ENCODE data around the gene KRT2.

The KRT2 gene

GRCh38 chr12:52662093-52662917 lies 10.3 kb upstream of the KRT2 start:
- no peak for DNase-seq

GRCh38 chr12:52661668-52662067 lies 9.7 kb upstream of the KRT2 start:
- no peak for DNase-seq

- DNase-seq, result no peak
Observed at GRCh38 chr12:52660934-52661499, 9.0 kb upstream of the KRT2 start.

- no peak for DNase-seq
Observed at GRCh38 chr12:52659951-52660350, 7.9 kb upstream of the KRT2 start.

GRCh38 chr12:52659395-52659794 lies 7.4 kb upstream of the KRT2 start:
- no peak for DNase-seq

DNA sequence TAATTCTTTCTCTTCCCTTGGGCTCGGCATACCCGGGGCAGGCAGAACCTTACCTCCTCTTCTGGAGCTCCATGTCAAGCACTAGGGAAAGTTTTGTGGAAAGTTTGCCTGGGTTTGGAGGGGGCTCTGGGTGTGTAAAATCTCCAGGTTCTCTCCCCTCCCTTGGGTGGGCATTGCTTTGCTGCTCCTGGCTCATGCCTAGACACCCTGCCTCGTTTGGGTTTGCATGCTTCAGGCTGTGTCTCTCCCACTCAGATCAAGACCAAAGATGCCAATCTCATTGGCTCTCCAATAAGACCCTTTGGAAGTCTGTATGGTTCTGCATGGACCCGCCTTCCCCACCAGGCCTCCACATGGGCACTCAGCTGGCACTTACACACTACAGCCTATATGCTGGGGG lies 6.2 kb upstream of the KRT2 start:
- no peak for DNase-seq

DNA sequence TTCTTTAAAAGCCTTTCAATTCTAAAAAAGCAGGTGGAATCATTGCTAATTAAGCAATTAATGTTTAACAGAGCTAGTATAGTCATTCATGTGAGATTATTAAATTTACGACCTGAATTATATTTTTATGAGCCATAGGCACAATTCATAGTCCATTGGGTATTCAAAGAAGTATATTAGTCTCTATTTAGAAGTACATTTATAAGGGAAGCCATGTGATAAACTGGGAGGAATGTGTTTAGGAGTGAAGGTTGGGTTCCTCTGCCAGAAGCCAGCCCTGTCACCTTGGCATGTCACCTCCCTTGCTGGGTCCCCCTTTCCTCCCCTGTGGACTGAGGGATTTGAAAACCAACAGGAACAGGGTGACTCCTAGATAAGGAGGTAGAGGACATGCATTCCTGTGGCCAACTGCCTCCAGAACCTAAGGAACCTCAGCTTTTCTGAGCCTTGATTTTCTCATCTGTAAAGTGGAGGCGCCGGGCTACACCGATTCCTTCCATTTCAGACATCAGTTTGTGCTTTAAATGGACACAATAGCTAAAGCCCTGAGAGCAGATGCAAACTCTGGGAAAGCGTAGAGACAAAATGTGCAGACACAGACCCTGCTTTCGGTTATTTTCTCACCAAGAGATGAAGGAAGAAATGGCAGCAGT lies 5.4 kb upstream of the KRT2 start:
- DNase-seq, result no peak

GRCh38 chr12:52656616-52657015 lies 4.6 kb upstream of the KRT2 start:
- DNase-seq, result no peak

- DNase-seq, result no peak
Observed at GRCh38 chr12:52655720-52656124, 3.7 kb upstream of the KRT2 start.

GRCh38 chr12:52655251-52655650 lies 3.2 kb upstream of the KRT2 start:
- no peak for DNase-seq

DNA sequence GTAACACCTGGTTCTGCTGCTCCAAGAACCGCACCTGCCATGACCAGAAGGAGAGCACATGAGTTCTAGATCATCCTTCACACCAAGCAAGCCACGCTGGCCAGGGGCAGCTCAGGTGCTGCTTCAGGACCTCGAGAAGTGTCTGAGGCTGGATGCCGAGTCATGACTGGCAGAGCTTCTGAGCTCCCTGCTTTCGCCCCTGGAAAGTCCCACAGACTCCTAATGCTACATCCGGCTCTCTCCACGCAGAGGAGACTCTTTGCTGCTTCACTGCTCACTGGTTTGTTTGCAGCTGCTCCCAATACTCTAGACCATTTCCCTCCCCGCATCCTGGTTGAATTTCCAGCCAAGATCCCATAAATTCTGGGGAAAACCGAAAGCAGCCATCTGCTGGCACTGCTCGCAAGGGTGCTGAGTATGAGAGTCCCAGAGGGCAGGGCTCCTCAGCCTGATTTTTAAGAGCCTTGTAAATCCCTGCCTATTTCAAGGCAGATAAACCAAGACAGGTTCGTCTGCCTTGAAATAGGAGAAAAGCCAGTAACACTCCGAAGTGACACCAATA lies 1.4 kb downstream of the KRT2 start:
- no peak for DNase-seq

DNA sequence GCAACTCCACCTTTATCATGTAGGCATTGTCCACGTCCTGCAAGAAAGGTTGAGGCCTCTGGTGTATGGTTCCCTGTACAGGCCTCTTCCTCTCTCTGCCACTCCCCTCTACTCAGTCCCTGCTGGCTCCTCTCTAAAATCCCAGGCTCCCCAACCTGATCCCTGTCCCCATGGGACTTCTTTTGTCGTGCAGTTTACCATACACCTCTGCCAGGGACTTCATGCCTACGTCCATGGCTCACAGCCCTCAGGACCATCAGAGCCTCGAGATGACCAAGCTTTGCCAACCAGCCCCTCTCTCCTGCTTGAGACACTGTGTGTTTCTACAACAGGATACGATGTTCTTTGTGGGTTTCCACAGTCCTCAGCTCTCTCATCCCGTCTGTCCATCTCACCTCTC lies 2.9 kb downstream of the KRT2 start:
- no peak for DNase-seq

GRCh38 chr12:52648012-52648550 lies 3.9 kb downstream of the KRT2 start:
- no peak for DNase-seq

DNA sequence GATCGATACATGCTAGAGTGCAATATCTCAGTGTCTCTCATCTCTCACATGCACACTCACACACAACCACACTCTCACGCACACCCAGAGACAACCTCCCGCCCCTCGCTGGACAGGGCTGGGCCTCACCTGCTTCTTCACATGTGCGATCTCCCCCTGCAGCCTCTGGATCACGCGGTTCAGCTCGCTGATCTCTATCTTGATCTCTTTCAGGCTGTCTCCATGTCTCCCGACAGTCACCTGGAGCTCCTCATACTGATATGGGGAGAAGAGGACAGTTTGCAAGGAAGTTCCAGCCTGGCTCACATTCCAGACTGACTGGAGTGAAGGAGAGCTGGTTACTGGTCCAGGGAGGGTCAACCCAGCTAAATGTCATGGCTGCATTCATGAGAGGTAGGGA lies 4.4 kb downstream of the KRT2 start:
- DNase-seq, result no peak

- DNase-seq, result no peak
Observed at GRCh38 chr12:52646613-52647012, 5.4 kb downstream of the KRT2 start.

GRCh38 chr12:52645982-52646381 lies 6.0 kb downstream of the KRT2 start:
- no peak for DNase-seq

DNA sequence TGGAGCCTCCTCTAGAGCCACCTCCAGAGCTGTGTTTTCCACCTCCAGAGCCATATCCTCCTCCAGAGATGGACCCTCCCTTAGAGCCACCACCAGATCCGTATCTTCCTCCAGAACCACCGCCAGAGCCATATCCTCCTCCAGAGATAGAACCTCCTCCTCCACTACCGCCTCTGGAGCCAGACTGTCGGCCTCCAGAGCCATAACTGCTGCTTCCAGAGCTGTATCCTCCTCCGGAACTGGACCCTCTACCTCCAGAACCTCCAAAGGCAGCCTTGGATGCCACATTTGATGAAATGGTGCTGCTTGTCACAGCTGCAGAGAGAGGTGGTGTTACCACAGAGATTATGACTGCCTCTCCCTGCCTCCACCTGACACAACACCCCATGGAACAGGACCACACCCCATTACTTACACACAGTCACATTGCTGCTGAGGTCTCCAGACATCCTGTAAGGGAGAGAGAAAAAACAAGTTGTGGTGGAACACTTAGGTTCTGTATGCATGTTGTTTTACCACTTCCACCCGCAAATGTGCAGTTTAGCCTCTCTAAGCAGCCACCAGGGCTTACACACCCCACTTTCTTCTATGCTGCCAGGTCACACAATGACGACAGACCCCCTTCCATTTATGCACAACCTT lies 6.8 kb downstream of the KRT2 start:
- DNase-seq, result peak; percentile 67

DNA sequence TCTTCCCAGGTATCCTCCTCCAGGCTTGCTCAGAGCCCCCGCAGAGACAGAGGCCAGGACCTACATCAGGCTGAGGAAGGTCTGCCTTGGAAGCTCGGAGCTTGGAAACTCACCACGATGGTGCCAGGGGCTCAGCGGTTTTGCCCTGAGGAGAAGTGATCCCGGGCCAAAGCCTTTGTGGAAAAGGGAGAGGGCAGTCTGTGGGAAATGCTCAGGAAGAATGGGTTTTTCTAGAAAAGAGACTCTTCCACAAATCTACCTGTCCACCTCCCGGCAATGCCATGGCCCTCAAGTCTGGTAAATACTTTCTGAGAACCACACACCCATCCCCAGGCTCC lies 8.0 kb downstream of the KRT2 start:
- no peak for DNase-seq

DNA sequence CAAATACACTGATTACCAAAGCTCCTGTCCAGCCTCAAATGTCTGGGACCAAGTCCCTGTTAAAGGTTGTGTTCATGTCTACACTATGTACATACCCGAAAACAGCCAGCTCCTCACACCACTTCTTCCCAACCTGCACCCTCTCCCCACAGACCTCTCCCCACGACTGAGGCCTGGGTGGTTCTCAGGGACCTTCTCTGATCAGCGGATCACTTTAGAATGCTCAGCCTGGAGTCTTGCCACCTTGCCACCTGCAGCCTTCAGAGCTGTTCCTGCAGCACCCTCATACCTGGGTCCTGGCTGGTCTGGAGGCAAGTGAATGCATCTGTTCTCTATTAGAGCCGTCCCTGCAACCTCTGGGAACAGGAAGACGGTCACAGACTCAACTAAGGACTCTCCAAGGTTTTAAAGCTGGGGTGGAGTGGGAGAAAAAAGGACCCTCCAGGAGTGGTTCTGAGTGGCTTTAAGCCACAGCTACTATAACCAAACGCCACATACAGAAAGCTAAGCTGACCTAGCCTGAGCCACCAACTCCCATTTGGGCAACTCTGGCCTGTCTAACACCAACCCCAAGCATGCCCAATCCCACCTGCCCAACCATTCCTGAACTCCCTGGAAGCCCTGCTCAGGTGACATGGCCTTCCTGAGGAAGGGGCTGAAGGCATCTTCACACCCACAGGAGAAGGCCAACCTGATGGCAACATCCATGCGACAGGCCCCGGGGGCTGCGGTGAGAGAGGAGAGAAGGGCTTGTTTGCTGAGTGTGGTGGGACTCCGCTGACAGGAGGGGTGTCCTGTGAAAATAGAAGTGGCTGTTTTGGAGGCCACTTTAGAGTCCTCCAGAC lies 8.6 kb downstream of the KRT2 start:
- DNase-seq, result no peak

GRCh38 chr12:52641468-52641867 lies 10.5 kb downstream of the KRT2 start:
- DNase-seq, result no peak

DNA sequence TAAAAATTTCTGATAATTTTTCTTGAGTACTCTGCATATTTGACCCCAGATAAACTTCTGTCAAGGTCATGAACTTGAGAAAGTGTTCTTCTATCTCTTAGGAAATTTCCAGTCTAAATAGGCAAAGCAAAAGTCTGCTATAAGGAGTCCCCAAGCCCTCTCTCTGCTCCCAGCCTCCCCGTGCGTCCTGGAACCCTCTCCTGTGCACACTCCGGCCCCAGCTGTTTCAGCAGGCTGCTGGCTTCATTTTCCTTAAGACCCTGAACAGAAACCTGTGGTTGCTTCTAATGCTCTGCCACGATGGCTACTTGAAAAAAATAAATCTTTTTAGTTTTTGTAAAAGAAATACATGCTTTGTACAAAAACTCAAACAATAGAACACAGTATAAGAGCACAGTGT lies 14.7 kb downstream of the KRT2 start:
- no peak for DNase-seq

DNA sequence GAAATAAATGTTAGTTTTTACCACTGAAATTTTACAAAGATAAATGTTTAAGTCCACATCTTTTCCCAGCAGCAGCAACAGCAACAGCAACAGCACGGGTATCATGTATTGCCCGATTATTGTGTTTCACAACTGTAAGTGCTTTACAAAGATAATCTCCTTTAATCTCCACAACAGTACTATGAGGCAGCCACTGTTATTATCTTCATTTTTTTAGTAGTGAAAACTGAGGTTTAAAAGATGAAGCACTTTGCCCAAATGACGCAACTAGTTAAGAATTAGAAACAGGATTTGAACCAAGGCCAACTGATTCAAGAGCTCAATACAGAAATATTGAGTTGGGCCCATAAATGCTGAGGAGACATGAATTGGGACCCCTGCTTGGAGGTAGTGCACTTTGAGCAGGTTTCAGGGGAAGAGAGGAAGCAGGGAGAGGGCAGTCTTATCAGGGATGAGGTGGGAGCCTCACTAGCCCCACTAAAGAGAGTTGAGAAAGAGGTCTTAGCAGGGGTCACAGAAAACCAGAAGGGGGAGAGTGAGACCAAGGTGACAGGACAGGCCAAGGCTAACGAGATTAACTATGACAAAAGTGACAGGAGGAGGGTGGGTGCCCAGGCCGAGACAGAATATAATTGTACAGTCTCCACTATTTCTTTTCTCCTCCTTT lies 15.3 kb downstream of the KRT2 start:
- no peak for DNase-seq

Measured in CD4-positive, alpha-beta T cell treated with Interleukin-15 for 1 hour (primary cell).